NCI-H82 treated with DMSO at 0.1 percent for 48 hours (cell line): ENCODE results near the gene ABCA13.

Experiments used
- DNase-seq: peaks from one replicate; lab custom pipeline; 2025; ENCODE audit not compliant: unreplicated experiment; lab: John Stamatoyannopoulos, UW

ABCA13 gene

GRCh38 chr7:48627164-48627563, 455.9 kb downstream of the ABCA13 start:
- no peak for DNase-seq

GRCh38 chr7:48628793-48629349, 457.6 kb downstream of the ABCA13 start:
- no peak for DNase-seq

- no peak for DNase-seq
Measured at GRCh38 chr7:48634116-48634632, 462.9 kb downstream of the ABCA13 start.

- DNase-seq, result no peak
Measured at GRCh38 chr7:48635796-48636195, 464.5 kb downstream of the ABCA13 start.

- no peak for DNase-seq
Measured at GRCh38 chr7:48636391-48637015, 465.2 kb downstream of the ABCA13 start.

GRCh38 chr7:48637382-48637781, 466.1 kb downstream of the ABCA13 start:
- no peak for DNase-seq

GRCh38 chr7:48638041-48638440, 466.8 kb downstream of the ABCA13 start:
- no peak for DNase-seq

GRCh38 chr7:48643431-48644013, 472.3 kb downstream of the ABCA13 start:
- no peak for DNase-seq

- no peak for DNase-seq
Measured at GRCh38 chr7:48658138-48658537, 486.9 kb downstream of the ABCA13 start.

- DNase-seq, result no peak
Measured at GRCh38 chr7:48660306-48660870, 489.1 kb downstream of the ABCA13 start.

GRCh38 chr7:48664241-48664640, 493.0 kb downstream of the ABCA13 start:
- DNase-seq, result no peak

- no peak for DNase-seq
Measured at GRCh38 chr7:48665353-48666135, 494.3 kb downstream of the ABCA13 start.

GRCh38 chr7:48667407-48667806, 496.1 kb downstream of the ABCA13 start:
- DNase-seq, result no peak

- no peak for DNase-seq
Measured at GRCh38 chr7:48671656-48672055, 500.4 kb downstream of the ABCA13 start.

- DNase-seq, result no peak
Measured at GRCh38 chr7:48681006-48681405, 509.7 kb downstream of the ABCA13 start.

- no peak for DNase-seq
Measured at GRCh38 chr7:48691788-48692187, 520.5 kb downstream of the ABCA13 start.
